ENCODE results near the gene DIP2C.

GRCh38 chr10:396107-396506, 293.4 kb downstream of the DIP2C start:
- TF ChIP-seq POLR2AphosphoS5 (IDR thresholded peaks at IDR 0.05; ENCODE audit: low read depth, low read length) = no peak
- TF ChIP-seq POLR2A (IDR thresholded peaks at IDR 0.05; ENCODE audit: low read depth, low read length) = no peak
- TF ChIP-seq TAF1 (IDR thresholded peaks at IDR 0.05; ENCODE audit: borderline replicate concordance, low read depth, low read length) = no peak

Measured in GM12892 (cell line).